Fibroblast of the conjunctiva (primary cell): ENCODE measurements around the gene TSPAN5.
A peak's percentile ranks its signal among the peaks of the same experiment; 100 is the strongest.

Experiments
- DNase-seq: peaks from one replicate; pipeline ENCODE4 v3.0.0-alpha.2; 2010; ENCODE audit warnings: low read depth

TSPAN5 gene

DNA sequence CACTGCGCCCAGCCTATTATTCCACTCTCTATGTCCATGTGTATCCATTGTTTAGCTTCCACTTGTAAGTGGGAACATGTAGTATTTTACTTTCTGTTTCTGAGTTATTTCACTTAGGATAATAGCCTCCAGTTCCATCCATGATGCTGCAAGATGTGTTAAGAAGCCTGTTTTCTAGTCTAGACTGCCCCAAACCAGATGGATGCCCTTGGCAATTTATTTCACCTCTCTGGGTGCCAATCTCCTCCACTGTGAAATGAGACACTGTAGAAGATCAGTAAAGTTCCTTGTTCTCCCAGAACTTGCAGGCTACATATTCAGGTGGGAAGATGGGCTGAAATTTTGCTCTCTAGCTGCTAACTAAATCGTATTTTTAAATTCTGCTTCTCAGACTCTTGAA, 72.8 kb downstream of the TSPAN5 start:
- no peak for DNase-seq

DNA sequence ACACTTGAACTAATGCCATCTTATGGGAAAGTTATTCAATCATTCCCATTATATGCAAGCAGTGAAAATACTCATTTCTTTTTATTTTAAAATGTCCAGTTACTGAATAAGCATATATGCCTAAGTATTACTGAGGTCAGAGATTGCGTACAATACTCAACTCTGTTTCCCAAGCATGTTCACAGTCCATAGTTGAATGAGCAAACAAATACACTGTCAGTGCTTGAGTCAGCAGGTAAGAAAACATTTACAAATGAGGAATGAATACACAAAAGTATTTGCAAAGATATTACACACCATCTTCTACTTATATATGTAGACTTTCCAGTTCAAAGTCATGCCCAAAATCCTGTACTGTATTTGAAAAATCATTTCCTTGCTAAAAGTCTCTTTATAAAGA, 74.1 kb downstream of the TSPAN5 start:
- no peak for DNase-seq

- no peak for DNase-seq
These were observed 75.1 kb downstream of the TSPAN5 start for GRCh38 chr4:98583265-98583664.

DNA sequence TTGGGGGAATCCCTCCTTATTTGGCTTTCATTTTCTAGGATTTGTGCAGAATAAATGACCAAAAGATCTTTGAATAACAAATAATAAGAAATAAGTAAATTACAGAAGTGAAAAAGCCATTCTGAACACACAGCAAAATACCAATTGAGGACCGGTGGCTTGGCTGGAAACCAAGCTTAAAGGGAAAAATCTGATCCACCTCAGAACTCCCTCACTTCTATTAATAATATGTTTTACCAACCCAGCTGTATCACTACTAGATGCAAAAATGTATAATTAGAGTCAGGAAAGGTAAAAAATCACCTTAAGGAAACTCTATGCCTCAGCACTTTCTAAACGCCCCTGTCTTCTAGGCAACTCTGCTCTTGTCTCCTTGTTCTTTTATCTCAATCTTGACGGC, 77.3 kb downstream of the TSPAN5 start:
- DNase-seq = no peak

GRCh38 chr4:98577956-98578355, 80.5 kb downstream of the TSPAN5 start:
- no peak for DNase-seq

GRCh38 chr4:98574816-98575215, 83.6 kb downstream of the TSPAN5 start:
- DNase-seq = no peak

DNA sequence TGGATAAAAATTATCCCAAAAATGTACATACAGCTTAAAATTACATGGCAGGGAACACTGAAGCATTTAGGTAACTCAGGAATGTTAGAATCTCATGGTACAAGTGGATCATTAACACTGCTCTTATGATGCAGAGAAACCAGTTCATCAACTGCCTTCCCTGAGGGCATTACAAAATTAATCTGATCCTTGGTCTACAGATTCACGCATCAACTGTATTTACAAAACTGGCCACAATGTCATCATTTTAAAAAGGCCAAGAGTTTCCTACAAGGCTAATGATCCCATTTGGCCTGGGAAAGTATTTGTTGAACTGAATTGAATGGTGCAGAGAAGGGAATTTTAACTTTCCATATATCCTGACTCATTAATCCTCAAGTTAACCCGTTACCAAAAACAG, 84.6 kb downstream of the TSPAN5 start:
- no peak for DNase-seq

GRCh38 chr4:98572697-98573096, 85.7 kb downstream of the TSPAN5 start:
- DNase-seq = no peak

- DNase-seq = no peak
These were observed 87.1 kb downstream of the TSPAN5 start for GRCh38 chr4:98571161-98571786.

GRCh38 chr4:98570151-98570797, 88.1 kb downstream of the TSPAN5 start:
- peak; percentile 52 for DNase-seq

DNA sequence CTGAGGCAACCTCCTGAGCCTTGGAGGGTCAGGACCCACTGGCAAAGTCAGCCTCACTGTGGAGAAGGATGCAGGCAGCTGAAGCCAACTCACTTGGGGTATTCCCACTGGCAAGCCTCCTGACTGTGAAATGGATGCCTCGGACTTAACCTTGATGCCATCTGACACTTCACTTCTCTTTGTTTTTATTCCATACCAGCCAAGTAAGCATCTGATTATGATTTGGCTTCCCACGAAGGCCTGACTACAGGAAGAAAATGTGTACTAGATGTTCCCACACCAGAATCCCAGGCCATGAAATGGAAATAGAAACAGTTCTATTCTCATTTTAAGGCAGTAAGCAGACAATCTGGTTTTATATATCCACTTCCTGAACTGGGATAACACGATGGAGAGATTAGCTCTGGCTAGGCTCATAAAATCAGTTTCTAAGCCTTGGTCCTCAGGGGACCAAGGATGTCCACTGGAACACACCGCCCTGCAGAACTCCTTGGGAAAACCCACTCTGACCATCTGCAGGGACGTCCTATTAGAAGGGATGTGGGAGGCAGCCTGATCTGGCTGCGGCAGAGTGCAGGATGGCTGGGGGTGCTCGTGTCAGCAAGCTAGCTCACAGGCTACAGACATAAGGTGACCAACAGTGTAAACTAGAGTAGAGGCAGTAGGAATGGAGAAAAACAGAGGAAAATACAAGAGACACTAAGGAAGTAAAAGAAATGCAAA, 89.3 kb downstream of the TSPAN5 start:
- peak; percentile 66 for DNase-seq

DNA sequence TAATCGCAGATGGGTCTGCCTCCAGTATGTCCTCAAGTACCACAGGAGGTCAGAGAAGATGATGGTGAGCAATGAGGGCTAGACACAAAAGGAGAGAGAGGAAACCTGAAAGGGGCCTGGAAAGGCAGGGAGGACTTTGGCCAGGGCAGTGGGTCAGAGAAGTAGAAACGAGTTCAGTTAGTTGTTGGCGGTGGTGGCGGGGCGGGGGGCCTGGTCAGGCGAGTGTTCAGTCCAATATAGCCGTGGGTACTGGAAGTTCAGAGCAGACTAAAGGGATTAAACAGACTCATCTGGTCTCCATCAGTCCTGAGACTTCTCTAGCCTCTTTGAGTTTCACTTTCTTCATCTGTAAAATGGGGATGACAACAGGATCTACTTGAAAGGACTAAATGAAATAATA, 90.8 kb downstream of the TSPAN5 start:
- no peak for DNase-seq

GRCh38 chr4:98566361-98567008, 91.9 kb downstream of the TSPAN5 start:
- DNase-seq = no peak

GRCh38 chr4:98565681-98566301, 92.6 kb downstream of the TSPAN5 start:
- DNase-seq = no peak

DNA sequence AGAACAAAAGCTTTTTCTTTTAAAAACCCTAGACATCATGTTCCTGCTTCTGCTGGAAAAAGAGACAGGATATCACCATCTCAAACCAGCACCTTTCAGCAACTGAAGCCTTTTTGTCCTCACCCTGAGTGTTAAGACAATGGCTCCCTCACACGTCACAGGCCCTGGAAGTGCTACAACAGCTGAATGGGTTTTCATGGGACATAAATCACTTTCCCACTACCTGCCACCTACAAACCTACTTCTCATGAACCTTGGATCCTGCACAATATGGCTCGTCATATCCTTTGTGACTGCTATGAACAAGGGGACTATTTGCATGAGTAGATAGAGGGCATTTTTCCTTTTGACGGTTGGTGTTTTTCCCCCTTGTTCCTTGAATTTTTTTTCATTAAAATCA, 93.6 kb downstream of the TSPAN5 start:
- DNase-seq = no peak

- DNase-seq = no peak
These were observed 98.1 kb downstream of the TSPAN5 start for GRCh38 chr4:98560321-98560720.

GRCh38 chr4:98558471-98559169, 99.8 kb downstream of the TSPAN5 start:
- no peak for DNase-seq

GRCh38 chr4:98557194-98557892, 101.1 kb downstream of the TSPAN5 start:
- DNase-seq = peak; percentile 44

- no peak for DNase-seq
These were observed 102.0 kb downstream of the TSPAN5 start for GRCh38 chr4:98556451-98556850.

DNA sequence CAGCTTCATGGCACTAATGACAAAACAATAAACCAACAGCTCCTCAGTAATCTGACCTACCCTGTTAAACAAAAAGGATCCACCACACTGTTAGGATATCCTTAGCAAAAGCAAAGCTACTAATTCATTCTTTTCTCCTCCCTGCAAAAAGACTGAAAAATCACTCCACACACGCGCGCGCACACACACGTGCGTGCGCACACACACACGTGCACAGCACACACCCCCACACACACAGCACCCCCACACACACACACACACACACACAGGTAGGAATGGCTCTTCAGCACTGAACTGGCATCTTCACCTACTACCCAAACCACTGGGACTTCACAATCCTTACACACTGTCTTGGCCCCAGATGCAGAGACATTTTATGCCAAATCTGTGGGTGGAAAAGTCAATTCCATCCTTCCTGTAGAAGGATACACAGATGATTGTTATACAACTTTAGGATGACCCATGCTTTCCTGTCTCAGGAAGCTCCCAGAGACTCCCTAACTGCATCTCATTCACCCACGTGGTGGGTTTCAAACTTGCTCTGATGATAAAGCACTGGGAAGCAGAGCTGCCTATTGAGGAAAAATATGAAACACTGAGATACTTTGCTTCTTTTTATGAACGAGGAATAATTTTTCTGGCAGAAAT, 102.5 kb downstream of the TSPAN5 start:
- DNase-seq = no peak
